AG04449 (cell line): ENCODE measurements around the gene FAM110A.
"Not testable (repeated sequence)": the region's sequence is repeated elsewhere in the genome, so short reads cannot be mapped to it uniquely, and the experiment has no call there.

ENCODE experiments used
- CTCF ChIA-PET: fragments of 350-600 bp; formaldehyde crosslinking; extraction: SDS; loops from one replicate; lab custom pipeline; 2021; ENCODE audit warnings: antibody characterized with exemption; lab: Yijun Ruan, JAX
- POLR2A ChIA-PET: fragments of 400-600, 350-600 bp; formaldehyde crosslinking; extraction: SDS; loops from one replicate; lab custom pipeline; 2020; ENCODE audit warnings: antibody characterized with exemption, inconsistent platforms; lab: Yijun Ruan, JAX
- DNase-seq: peaks from one replicate; pipeline ENCODE4 v3.0.0-alpha.2; 2010; ENCODE audit warnings: low read depth, low spot score
- H3K4me3 ChIP-seq: 2 replicates; pipeline ENCODE4 v1.5.1; 2011; ENCODE audit warnings: low read depth, mild to moderate bottlenecking, control low read depth, low read length
- TF ChIP-seq, protein P1 (sequence below): IDR thresholded peaks from one replicate; pipeline ENCODE4 v1.5.1; 2011; ENCODE audit warnings: mild to moderate bottlenecking, moderate library complexity, low read length, control low read depth, inconsistent platforms; ENCODE audit not compliant: insufficient read depth; ENCODE audit errors: missing control alignments

The FAM110A gene

DNA sequence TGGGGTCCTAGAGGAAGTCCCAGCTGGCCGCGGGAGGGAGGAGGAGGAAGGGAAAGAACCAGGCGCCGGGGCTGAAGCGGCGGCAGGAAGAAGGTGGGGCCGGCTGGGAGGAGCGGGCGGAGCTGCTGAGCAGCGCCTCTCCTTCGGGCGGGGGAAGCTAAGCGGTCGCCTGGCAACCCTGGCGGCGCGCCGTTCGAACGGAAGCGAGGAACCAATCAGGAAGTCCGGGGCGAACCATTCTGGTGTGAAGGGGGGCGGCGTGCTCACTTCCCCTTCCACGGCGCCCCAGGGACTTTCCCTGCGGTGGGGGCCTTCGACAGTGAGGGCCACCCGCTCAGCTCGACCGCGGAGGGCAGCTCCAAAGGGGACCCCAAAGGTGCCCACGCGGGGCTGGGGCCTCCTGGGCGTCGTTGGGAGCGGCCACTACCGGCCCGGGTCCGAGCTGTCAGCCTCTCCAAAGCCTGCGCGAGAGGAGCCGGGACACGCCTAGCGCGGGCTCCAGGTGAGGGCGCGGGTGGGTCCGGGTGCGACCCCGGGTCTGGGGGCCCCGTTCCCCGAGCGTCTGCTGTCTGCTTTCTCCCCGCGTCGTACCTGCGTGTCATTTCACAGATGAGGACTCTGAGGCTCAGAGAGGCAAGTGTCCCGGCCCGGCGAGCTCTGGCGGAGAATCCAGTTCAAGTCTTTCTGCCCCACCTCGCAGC, at the start of gene FAM110A:
FAM110A (plus strand) TSS at position 266 of the 701 bp plus-strand sequence. CDS start 11,090 bp downstream, outside the sequence.
- POLR2A ChIA-PET: interaction anchor here (0.7 to 1.4 kb wide), 4 partner anchors 11 to 285 kb away, joined by 3 to 7 read pairs (median 4); partner anchors contain the start of gene PSMF1
- H3K4me3 ChIP-seq: peak within 1 kb of the TSS; percentile 87
- CTCF ChIA-PET: interaction anchor here (2.1 to 3.6 kb wide), 3 partner anchors 15 to 123 kb away, joined by 16 to 32 read pairs (median 19); no protein-coding TSS in a partner anchor
- DNase-seq: peak; percentile 38
- TF ChIP-seq, protein P1, sequence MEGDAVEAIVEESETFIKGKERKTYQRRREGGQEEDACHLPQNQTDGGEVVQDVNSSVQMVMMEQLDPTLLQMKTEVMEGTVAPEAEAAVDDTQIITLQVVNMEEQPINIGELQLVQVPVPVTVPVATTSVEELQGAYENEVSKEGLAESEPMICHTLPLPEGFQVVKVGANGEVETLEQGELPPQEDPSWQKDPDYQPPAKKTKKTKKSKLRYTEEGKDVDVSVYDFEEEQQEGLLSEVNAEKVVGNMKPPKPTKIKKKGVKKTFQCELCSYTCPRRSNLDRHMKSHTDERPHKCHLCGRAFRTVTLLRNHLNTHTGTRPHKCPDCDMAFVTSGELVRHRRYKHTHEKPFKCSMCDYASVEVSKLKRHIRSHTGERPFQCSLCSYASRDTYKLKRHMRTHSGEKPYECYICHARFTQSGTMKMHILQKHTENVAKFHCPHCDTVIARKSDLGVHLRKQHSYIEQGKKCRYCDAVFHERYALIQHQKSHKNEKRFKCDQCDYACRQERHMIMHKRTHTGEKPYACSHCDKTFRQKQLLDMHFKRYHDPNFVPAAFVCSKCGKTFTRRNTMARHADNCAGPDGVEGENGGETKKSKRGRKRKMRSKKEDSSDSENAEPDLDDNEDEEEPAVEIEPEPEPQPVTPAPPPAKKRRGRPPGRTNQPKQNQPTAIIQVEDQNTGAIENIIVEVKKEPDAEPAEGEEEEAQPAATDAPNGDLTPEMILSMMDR: no peak

DNA sequence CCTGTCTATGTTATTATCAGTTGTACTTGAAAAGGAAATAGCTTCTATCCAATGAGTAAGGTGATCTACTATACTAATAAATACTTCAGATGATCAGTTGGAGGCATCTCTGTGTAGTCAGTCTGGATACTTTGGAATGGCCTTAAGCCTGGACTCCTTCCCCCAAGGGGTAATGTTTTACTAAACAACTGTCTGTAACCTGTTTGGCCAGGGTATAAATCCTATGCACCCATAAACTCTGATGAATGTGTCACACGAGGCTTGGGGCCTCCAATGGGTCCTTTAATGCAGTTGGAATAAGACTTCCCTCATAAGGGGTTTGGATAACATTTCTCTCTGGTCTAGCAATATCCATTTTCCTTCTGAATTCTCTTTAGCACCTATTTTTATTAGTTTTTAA, 45.7 kb upstream of the FAM110A start:
- TF ChIP-seq, protein P1: no peak
- no peak for DNase-seq
- H3K4me3 ChIP-seq: no peak overlapping the region
- CTCF ChIA-PET: no interaction called here
- POLR2A ChIA-PET: no interaction called here

DNA sequence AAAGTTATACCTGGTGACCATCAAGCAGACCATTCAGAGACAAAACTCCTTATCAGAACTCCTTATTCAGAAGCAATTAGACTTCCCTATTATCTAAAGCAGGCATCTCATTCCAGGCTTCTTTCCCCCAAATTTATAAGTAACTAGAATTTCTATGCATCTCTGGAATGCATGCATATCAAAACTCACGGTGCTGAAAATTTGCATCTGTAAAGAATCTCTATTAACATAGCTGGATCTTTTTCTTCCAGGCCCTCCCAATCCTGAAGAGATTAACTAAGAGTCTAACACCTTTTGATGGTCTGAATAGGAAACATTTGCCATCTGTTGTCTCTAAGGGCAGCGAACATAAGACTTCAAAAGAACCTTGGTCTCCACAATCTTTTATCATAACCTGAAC, 42.5 kb upstream of the FAM110A start:
- no peak overlapping the region for H3K4me3 ChIP-seq
- ChIA-PET CTCF (no interaction called here), POLR2A (no interaction called here)

DNA sequence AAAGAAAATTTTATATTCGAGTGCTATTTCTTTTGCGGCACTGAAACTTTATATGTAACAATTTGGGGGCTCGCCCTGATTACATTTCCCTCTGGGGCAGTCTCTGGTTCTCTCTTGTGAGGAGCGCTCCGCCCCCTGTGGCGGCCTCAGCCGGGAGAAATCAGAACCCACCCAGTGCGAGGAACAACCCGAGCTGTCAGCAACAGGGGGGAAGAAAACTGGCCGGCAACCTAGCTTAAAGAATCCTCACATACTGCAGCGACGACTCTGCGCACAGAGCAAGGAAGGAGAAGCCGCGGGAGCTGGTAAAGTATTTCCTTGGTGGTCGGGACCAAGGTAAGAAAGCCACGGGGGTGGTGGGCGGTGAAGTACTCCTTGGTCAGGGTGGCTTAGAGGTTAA, 41.3 kb upstream of the FAM110A start:
- CTCF ChIA-PET: no interaction called here

More for the DNA sequence above, 42.5 kb upstream of the FAM110A start:
- TF ChIP-seq, protein P1: no peak
- no peak for DNase-seq

DNA sequence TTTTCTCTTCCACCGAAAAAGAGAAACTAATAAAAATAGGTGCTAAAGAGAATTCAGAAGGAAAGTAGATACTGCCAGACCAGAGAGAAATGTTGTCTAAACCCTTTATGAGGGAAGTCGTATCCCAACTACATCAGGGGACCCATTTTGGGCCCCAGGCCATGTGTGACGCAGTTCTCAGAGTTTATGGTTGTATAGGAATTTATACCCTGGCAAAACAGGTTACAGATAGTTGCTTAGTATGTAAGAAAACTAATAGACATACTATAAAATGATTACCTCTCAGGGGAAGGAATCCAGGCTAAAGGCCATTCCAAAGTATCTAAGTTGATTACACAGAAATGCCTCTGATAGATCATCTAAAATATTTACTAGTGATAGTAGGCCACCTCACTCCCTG, 36.6 kb upstream of the FAM110A start:
- ChIA-PET CTCF (no interaction called here), POLR2A (no interaction called here)
- no peak for DNase-seq
- TF ChIP-seq, protein P1: no peak
- H3K4me3 ChIP-seq: no peak overlapping the region

More for the DNA sequence above, 41.3 kb upstream of the FAM110A start:
- TF ChIP-seq, protein P1: no peak
- no peak for DNase-seq
- POLR2A ChIA-PET: no interaction called here
- no peak overlapping the region for H3K4me3 ChIP-seq

DNA sequence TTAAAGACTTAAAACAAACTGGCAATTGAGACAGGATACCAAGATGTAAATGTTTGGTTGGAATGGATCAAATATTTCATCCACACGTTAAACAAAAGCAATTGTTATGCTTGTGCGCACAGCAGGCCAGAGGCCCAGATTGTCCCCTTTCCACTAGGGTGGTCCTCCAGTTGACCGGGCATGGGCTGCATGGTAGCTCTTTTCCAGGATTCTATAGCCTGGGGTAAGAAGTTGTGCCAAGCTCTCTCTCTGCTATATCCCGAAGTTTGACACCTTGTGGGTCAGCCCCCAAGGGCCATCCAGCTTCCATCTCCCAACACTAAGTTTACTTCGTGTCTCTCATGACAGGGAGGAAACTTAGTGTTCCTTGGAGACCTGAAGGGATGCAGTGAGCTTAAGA, 34.8 kb upstream of the FAM110A start:
- H3K4me3 ChIP-seq, DNase-seq, POLR2A ChIA-PET, CTCF ChIA-PET: not testable (repeated sequence)

DNA sequence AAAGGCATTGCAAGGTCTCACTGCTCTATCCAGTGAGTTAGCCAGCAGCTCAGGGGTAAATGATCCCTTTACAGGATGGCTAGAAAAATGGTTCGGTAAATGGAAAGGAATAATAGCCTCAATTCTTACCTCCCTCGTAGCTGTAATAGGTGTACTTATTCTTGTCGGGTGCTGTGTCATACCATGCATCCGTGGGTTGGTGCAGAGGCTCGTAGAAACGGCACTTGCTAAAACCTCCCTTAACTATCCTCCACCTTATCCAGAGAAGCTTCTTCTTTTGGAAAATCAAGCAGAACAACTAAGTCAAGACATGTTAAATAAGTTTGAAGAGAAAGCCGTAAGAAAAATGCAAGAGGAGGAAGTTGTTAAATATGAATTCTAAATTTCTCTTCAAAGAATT, 33.5 kb upstream of the FAM110A start:
- POLR2A ChIA-PET, DNase-seq, H3K4me3 ChIP-seq, CTCF ChIA-PET: not testable (repeated sequence)
